Naive thymus-derived CD8-positive, alpha-beta T cell (primary cell): ENCODE data around the gene ITGAL. TPM values are rescaled to one million over a fixed set of nuclear protein-coding genes. Genes with fewer than 3 reads are reported as not detected.
"Not testable (repeated sequence)": the region's sequence is repeated elsewhere in the genome, so short reads cannot be mapped to it uniquely, and the experiment has no call there.

Source experiments
- ATAC-seq, 2 donors: fragments of 150-1000 bp; cut with Tn5 transposase in 1 of 2; sonication (Bioruptor Pico), chemical (Tn5 transposase) in 1 of 2; 1 replicate in 1 of 2; 2 replicates in 1 of 2; pipeline ENCODE4 v1.10.0; 2021; ENCODE audit warnings: mild to moderate bottlenecking in 2 of 2, moderate library complexity in 2 of 2
- POLR2A ChIA-PET: fragments of 350-600 bp; sonication (Branson Sonifier 250); formaldehyde crosslinking; loops from one replicate; lab custom pipeline; 2021; ENCODE audit warnings: antibody characterized with exemption; lab: Charles Lee
- DNase-seq, 10 donors: peaks; one replicate each; pipeline versions ENCODE4 v3.0.0 to v3.0.0-alpha.2; 2020 to 2022
- H3K27ac Mint-ChIP-seq, 10 donors: one replicate each; pipeline ENCODE4 v1.8.0; 2020 to 2022; ENCODE audit warnings: mild to moderate bottlenecking in 10 of 10, mixed read lengths in 10 of 10, moderate library complexity in 4 of 10, inconsistent platforms in 1 of 10
- H3K27me3 Mint-ChIP-seq, 5 donors: one replicate each; pipeline ENCODE4 v1.8.0; 2021 to 2022; ENCODE audit warnings: mixed read lengths in 5 of 5
- H3K36me3 Mint-ChIP-seq, 3 donors: one replicate each; pipeline ENCODE4 v1.8.0; 2020 to 2022; ENCODE audit warnings: mixed read lengths in 3 of 3, mild to moderate bottlenecking in 2 of 3, inconsistent platforms in 1 of 3
- H3K4me1 Mint-ChIP-seq, 4 donors: one replicate each; pipeline ENCODE4 v1.8.0; 2021 to 2022; ENCODE audit warnings: mixed read lengths in 4 of 4
- H3K4me3 Mint-ChIP-seq, 10 donors: one replicate each; pipeline ENCODE4 v1.8.0; 2020 to 2022; ENCODE audit warnings: mild to moderate bottlenecking in 10 of 10, mixed read lengths in 10 of 10, moderate library complexity in 6 of 10, inconsistent platforms in 1 of 10
- H3K9me3 Mint-ChIP-seq, 9 donors: one replicate each; pipeline ENCODE4 v1.8.0; 2020 to 2022; ENCODE audit warnings: mixed read lengths in 9 of 9, mild to moderate bottlenecking in 3 of 9, inconsistent platforms in 1 of 9, moderate library complexity in 1 of 9
- polyA plus RNA-seq, 3 donors: library from polyadenylated mRNA; unstranded; fragments of 300-500 nt; fragmentation: Illumina TruSeq; gene quantifications; one replicate each; pipeline ENCODE4 v1.2.3, GENCODE V29; 2021
- total RNA-seq, 8 experiments: library from RNA in 2 of 8; stranded (reverse) in 2 of 8; gene quantifications; one replicate each; pipeline ENCODE4 v1.2.3 and lab custom pipeline; 2021 to 2026

The ITGAL gene
- total and polyA plus RNA-seq, 5 experiments from 2014 or later: 121 to 339 (median 157) TPM

DNA sequence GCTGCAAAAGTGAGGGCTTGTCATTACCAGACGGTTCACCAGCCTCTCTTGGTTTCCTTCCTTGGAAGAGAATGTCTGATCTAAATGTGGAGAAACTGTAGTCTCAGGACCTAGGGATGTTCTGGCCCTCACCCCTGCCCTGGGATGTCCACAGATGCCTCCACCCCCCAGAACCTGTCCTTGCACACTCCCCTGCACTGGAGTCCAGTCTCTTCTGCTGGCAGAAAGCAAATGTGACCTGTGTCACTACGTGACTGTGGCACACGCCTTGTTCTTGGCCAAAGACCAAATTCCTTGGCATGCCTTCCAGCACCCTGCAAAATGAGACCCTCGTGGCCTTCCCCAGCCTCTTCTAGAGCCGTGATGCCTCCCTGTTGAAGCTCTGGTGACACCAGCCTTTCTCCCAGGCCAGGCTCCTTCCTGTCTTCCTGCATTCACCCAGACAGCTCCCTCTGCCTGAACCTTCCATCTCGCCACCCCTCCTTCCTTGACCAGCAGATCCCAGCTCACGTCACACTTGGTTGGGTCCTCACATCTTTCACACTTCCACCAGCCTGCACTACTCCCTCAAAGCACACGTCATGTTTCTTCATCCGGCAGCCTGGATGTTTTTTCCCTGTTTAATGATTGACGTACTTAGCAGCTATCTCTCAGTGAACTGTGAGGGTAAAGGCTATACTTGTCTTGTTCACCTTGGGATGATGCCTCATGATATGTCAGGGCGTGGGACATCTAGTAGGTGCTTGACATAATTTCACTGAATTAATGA, 49.5 kb downstream of the ITGAL start:
- H3K36me3 Mint-ChIP-seq: peaks cover 0 to 54% (median 14%) of the 10 kb centered on the region in 3 donors
- H3K27ac Mint-ChIP-seq: peak overlapping the region in 9 of 10 donors; percentile 15 to 87 (median 47)
- POLR2A ChIA-PET: interaction anchor here (0.8 to 1.6 kb wide), 3 partner anchors 12 to 65 kb away, joined by 3 to 6 read pairs (median 4); partner anchors contain the start of gene ZNF747
- H3K4me1 Mint-ChIP-seq: peaks cover 15 to 36% (median 23%) of the 10 kb centered on the region in 4 donors
- DNase-seq: peak in 1 of 10 donors; percentile 56
- no peak overlapping the region for H3K4me3 Mint-ChIP-seq
- no peak for ATAC-seq
- H3K9me3 Mint-ChIP-seq: no peaks in the 10 kb centered on the region
- H3K27me3 Mint-ChIP-seq: no peaks in the 10 kb centered on the region

DNA sequence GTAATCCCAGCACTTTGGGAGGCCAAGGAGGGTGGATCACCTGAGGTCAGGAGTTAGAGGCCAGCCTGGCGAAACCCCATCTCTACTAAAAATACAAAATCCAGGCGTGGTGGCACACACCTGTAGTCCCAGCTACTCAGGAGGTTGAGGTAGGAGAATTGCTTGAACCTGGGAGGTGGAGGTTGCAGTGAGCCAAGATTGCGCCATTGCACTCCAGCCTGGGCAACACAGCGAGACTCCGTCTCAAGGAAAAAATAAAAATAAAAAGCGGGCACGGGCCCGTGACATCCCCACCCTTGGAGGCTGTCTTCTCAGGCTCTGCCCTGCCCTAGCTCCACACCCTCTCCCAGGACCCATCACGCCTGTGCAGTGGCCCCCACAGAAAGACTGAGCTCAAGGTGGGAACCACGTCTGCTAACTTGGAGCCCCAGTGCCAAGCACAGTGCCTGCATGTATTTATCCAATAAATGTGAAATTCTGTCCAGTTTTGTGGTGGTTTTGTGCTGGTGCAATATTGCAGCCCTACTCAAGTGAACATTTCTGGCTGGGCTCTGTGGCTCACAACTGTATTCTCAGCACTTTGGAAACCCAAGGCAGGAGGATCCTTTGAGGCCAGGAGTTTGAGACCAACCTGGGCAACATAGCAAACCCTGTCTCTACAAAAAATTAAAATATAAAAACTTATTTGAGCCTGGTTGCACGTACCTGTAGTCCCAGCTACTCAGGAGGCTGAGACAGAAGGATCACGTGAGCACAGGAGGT, 50.3 kb downstream of the ITGAL start:
- not testable (repeated sequence) for H3K9me3 Mint-ChIP-seq, DNase-seq, H3K4me3 Mint-ChIP-seq

GRCh38 chr16:30523768-30524574, 51.4 kb downstream of the ITGAL start:
- POLR2A ChIA-PET: interaction anchor here (0.5 to 2.1 kb wide), 6 partner anchors 11 to 78 kb away, joined by 3 to 15 read pairs (median 4); partner anchors contain the start of genes ZNF747 and ZNF764
- Mint-ChIP-seq H3K27ac (peak overlapping the region in 4 of 10 donors; percentile 24 to 65 (median 46)), H3K36me3 (peaks cover 0 to 35% (median 3%) of the 10 kb centered on the region in 3 donors), H3K27me3 (no peaks in the 10 kb centered on the region), H3K9me3 (no peaks in the 10 kb centered on the region), H3K4me3 (peak overlapping the region in 4 of 10 donors; percentile 33 to 58 (median 44)), H3K4me1 (peaks cover 15 to 35% (median 27%) of the 10 kb centered on the region in 4 donors)
- DNase-seq (no peak), ATAC-seq (no peak)

More for the DNA sequence above, 50.3 kb downstream of the ITGAL start:
- peaks cover 19 to 36% (median 29%) of the 10 kb centered on the region in 4 donors for H3K4me1 Mint-ChIP-seq
- POLR2A ChIA-PET: interaction anchor here (0.5 to 1.6 kb wide), 4 partner anchors 11 to 91 kb away, joined by 3 to 6 read pairs (median 4); partner anchors contain the start of gene ZNF747
- H3K27ac Mint-ChIP-seq: peak overlapping the region in 5 of 10 donors; percentile 9 to 74 (median 33)
- peaks cover 0 to 46% (median 10%) of the 10 kb centered on the region in 3 donors for H3K36me3 Mint-ChIP-seq
- ATAC-seq, H3K27me3 Mint-ChIP-seq: not testable (repeated sequence)

GRCh38 chr16:30524575-30525568, 52.3 kb downstream of the ITGAL start:
- Mint-ChIP-seq H3K9me3 (no peaks in the 10 kb centered on the region), H3K27me3 (no peaks in the 10 kb centered on the region), H3K27ac (peak overlapping the region in 3 of 10 donors; percentile 9 to 87 (median 36)), H3K4me3 (peak overlapping the region in 8 of 10 donors; percentile 19 to 92 (median 42)), H3K36me3 (peaks cover 0 to 26% (median 0%) of the 10 kb centered on the region in 3 donors), H3K4me1 (peaks cover 10 to 32% (median 22%) of the 10 kb centered on the region in 4 donors)
- no peak for ATAC-seq
- DNase-seq: no peak
- POLR2A ChIA-PET: interaction anchor here (0.7 to 2.1 kb wide), 8 partner anchors 10 to 95 kb away, joined by 3 to 15 read pairs (median 5); partner anchors contain the start of genes DCTPP1, ZNF747 and ZNF764

- no peak for DNase-seq
- ATAC-seq: no peak
- H3K27me3 Mint-ChIP-seq: no peaks in the 10 kb centered on the region
- POLR2A ChIA-PET: interaction anchor here (0.7 to 2.1 kb wide), 5 partner anchors 9 to 96 kb away, joined by 3 to 15 read pairs (median 5); partner anchors contain the start of genes DCTPP1 and ZNF747
- peak overlapping the region in 8 of 10 donors; percentile 37 to 93 (median 84) for H3K27ac Mint-ChIP-seq
- H3K4me3 Mint-ChIP-seq: peak overlapping the region; percentile 70 to 92 (median 86)
- H3K9me3 Mint-ChIP-seq: no peaks in the 10 kb centered on the region
- peaks cover 10 to 36% (median 23%) of the 10 kb centered on the region in 4 donors for H3K4me1 Mint-ChIP-seq
- H3K36me3 Mint-ChIP-seq: peaks cover 0 to 17% (median 0%) of the 10 kb centered on the region in 3 donors
Measured at GRCh38 chr16:30525844-30526136, 53.2 kb downstream of the ITGAL start.

DNA sequence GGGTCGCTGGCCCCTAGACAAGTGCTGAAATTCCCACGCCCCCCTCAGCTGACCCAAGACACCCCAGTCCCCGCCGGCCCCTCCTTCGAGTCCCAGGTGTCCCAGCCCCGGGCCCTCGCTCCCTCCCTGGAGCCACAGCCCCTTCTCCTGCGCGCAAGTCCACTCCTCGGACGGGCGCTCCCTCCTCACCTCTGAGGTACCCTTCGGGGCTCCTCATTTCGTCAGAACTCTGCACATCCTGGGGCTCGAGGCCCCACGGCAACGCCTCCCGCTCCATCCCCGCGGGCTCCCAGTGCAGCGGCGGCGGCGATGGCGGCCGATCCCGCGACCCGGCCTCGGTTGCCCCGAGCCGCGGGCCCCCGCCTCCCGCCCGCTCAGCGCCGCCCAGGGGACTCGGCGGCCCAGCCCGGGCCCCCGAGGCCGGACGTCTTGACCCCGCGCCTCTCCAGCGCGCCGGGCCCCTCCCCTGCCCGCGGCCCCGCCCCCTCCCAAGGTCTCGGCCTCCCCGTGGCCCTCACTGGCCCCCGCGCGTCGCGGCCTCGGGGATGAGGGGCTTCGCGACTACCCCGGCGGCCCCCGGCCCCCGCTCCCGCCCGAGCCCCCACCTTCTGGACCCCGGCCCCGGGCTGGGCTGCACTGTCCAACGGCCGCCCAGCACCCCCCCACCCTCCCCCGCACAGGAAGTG, 53.7 kb downstream of the ITGAL start, which contains the start of gene ZNF768:
Gene ZNF768, minus strand, starts transcription at position 430 of the 686 bp plus-strand sequence. Its CDS starts 153 bp downstream, at position 277.
- Mint-ChIP-seq H3K27me3 (no peaks in the 10 kb centered on the region), H3K4me1 (peaks cover 10 to 37% (median 23%) of the 10 kb centered on the region in 4 donors), H3K36me3 (peaks cover 0 to 15% (median 0%) of the 10 kb centered on the region in 3 donors), H3K27ac (peak within 1 kb of the TSS; percentile 90 to 96 (median 94)), H3K9me3 (no peaks in the 10 kb centered on the region), H3K4me3 (peak within 1 kb of the TSS; percentile 84 to 95 (median 90))
- POLR2A ChIA-PET: interaction anchor here (0.9 to 3.5 kb wide), 6 partner anchors 8 to 119 kb away, joined by 3 to 18 read pairs (median 6); partner anchors contain the start of genes DCTPP1, ZNF688, ZNF747 and ZNF764
- ATAC-seq (peak; percentile 11 to 19), DNase-seq (peak in 7 of 10 donors; percentile 16 to 43 (median 32))

DNA sequence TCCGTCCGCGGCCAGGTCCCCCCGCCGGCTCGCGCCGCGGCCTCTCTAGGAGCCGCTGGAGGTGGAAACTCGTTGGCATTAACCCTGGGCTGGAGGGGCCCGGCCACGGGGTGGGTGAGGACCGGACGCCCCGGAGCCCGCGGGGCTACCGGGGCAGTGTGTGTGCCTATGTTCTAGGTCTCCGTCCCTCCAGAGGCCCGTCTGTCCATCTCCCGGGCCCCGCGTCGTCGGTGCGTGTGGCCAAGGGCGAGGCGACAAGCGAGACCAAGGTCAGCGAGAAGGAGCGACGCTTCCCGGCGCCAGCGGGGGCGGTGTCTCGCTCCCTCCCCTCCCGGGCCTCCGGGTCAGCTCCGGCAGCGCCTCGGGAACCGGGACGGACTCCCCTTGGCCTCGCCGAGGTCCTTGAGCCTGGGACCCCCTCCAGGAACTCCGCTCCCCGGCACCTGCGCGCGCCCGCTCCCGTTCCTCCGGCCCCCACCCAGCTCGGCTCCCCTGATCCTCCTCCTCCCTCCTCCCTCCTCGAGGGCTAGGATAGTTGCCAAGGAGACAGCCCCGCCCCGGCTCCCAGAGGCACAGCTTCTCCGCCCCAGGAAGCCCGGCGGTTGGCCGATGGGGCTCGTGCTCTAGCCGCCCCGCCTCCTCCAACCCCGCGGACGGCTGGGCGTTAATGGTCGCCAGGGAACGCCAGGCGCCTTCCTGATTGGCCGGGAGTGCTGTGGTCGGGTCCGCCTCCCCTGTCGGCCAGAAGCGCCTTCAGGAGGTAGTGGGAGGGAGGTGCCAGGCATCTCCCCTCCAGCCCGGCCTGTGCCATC, 54.5 kb downstream of the ITGAL start:
- peak; percentile 71 to 82 for ATAC-seq
- Mint-ChIP-seq H3K9me3 (no peaks in the 10 kb centered on the region), H3K36me3 (peaks cover 0 to 14% (median 0%) of the 10 kb centered on the region in 3 donors), H3K4me3 (peak overlapping the region; percentile 82 to 95 (median 90)), H3K4me1 (peaks cover 10 to 40% (median 23%) of the 10 kb centered on the region in 4 donors), H3K27ac (peak overlapping the region; percentile 90 to 96 (median 94)), H3K27me3 (no peaks in the 10 kb centered on the region)
- POLR2A ChIA-PET: interaction anchor here (0.6 to 3.5 kb wide), 9 partner anchors 8 to 123 kb away, joined by 3 to 18 read pairs (median 3); partner anchors contain the start of genes DCTPP1, ZNF688, ZNF747 and ZNF764
- DNase-seq: peak; percentile 64 to 92 (median 72)

DNA sequence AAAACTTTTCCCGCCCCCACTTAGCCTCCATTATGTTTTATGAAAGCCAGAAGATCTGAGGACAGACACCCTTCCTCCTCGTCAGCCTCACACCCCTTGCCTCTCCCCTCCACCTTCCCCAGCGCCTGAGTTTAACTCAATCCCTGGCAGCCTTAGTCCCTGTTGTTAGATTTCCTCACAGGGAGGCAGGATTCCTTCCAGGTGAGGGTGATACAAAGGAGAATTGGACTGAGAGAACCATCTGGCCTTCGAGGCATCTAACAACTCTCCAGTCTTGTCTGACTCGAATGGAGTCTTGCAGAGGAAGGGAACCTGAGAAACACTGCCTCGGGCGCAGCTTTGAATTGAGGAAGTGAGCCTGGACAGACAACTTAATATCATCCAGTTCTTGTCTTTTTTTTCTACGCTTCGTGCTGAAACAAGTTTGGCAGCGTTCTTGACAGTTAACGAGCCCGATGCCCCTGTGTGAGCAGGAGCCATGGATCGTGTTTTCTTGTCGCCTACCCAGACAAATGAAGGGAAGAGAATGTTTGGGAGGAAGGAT, 55.2 kb downstream of the ITGAL start:
- Mint-ChIP-seq H3K9me3 (no peaks in the 10 kb centered on the region), H3K27me3 (no peaks in the 10 kb centered on the region), H3K4me3 (peak overlapping the region; percentile 82 to 95 (median 90)), H3K27ac (peak overlapping the region; percentile 90 to 96 (median 94)), H3K4me1 (peaks cover 7 to 37% (median 23%) of the 10 kb centered on the region in 4 donors), H3K36me3 (peaks cover 0 to 11% (median 0%) of the 10 kb centered on the region in 3 donors)
- POLR2A ChIA-PET: interaction anchor here (0.6 to 3.5 kb wide), 13 partner anchors 8 to 131 kb away, joined by 3 to 18 read pairs (median 4); partner anchors contain the start of genes DCTPP1, FBRS, ZNF688 and ZNF747
- DNase-seq (peak in 1 of 10 donors; percentile 22), ATAC-seq (peak; percentile 10 to 21)
